GM19463 (cell line): ENCODE measurements around the gene EPS15.
A peak's percentile ranks its signal among the peaks of the same experiment; 100 is the strongest.
"Not testable (repeated sequence)": the region's sequence is repeated elsewhere in the genome, so short reads cannot be mapped to it uniquely, and the experiment has no call there.

ENCODE experiments used
- ATAC-seq: cut with Tn5 transposase; IDR thresholded peaks from one replicate; pipeline ENCODE4 v1.9.1; 2021; ENCODE audit warnings: mild to moderate bottlenecking, moderate library complexity; ENCODE audit not compliant: unreplicated experiment

The EPS15 gene

GRCh38 chr1:51474832-51475620 lies 44.0 kb downstream of the EPS15 start:
- not testable (repeated sequence) for ATAC-seq

- no peak for ATAC-seq
These were observed 45.5 kb downstream of the EPS15 start for GRCh38 chr1:51473331-51474115.

GRCh38 chr1:51472359-51472758 lies 46.7 kb downstream of the EPS15 start:
- no peak for ATAC-seq

- no peak for ATAC-seq
These were observed 49.5 kb downstream of the EPS15 start for GRCh38 chr1:51469518-51469917.

- no peak for ATAC-seq
These were observed 54.2 kb downstream of the EPS15 start for GRCh38 chr1:51464828-51465227.

- no peak for ATAC-seq
These were observed 55.5 kb downstream of the EPS15 start for GRCh38 chr1:51463561-51463960.

- ATAC-seq = not testable (repeated sequence)
These were observed 56.8 kb downstream of the EPS15 start for GRCh38 chr1:51462289-51462688.

- ATAC-seq = no peak
These were observed 64.5 kb downstream of the EPS15 start for GRCh38 chr1:51454554-51454953.

- ATAC-seq = no peak
These were observed 66.1 kb downstream of the EPS15 start for GRCh38 chr1:51453010-51453409.

- ATAC-seq = not testable (repeated sequence)
These were observed 70.1 kb downstream of the EPS15 start for GRCh38 chr1:51448844-51449454.

- no peak for ATAC-seq
These were observed 73.5 kb downstream of the EPS15 start for GRCh38 chr1:51445351-51446090.

GRCh38 chr1:51444534-51445192 lies 74.4 kb downstream of the EPS15 start:
- ATAC-seq = no peak

- peak; percentile 53 for ATAC-seq
These were observed 75.0 kb downstream of the EPS15 start for GRCh38 chr1:51444096-51444495.

GRCh38 chr1:51443555-51443954 lies 75.5 kb downstream of the EPS15 start:
- ATAC-seq = no peak

- ATAC-seq = no peak
These were observed 76.5 kb downstream of the EPS15 start for GRCh38 chr1:51442616-51443015.

GRCh38 chr1:51442198-51442597 lies 76.9 kb downstream of the EPS15 start:
- ATAC-seq = no peak

- no peak for ATAC-seq
These were observed 79.2 kb downstream of the EPS15 start for GRCh38 chr1:51439895-51440294.

- ATAC-seq = no peak
These were observed 80.0 kb downstream of the EPS15 start for GRCh38 chr1:51439053-51439452.

- not testable (repeated sequence) for ATAC-seq
These were observed 81.7 kb downstream of the EPS15 start for GRCh38 chr1:51437391-51437790.

- no peak for ATAC-seq
These were observed 83.2 kb downstream of the EPS15 start for GRCh38 chr1:51435878-51436277.
